Liver (tissue), 9 donors: Measurements from ENCODE around the gene SORCS2. TPM values are rescaled to one million over a fixed set of nuclear protein-coding genes. Genes with fewer than 3 reads are reported as not detected.

Experiments used
- DNase-seq: peaks from one replicate; pipeline ENCODE4 v3.0.0-alpha.2; 2017; ENCODE audit warnings: low spot score
- H3K27ac ChIP-seq, 2 donors: one replicate each; pipeline ENCODE4 v1.7.0; 2013; ENCODE audit warnings: inconsistent platforms in 2 of 2, low read length in 2 of 2, control low read depth in 1 of 2, low read depth in 1 of 2, mild to moderate bottlenecking in 1 of 2
- H3K27me3 ChIP-seq, 4 donors: one replicate each; pipeline versions ENCODE4 v1.6.1 to v1.7.0; 2013; ENCODE audit warnings: low read length in 3 of 4, inconsistent platforms in 1 of 4, mild to moderate bottlenecking in 1 of 4, moderate library complexity in 1 of 4; ENCODE audit not compliant: control insufficient read depth in 4 of 4, insufficient read depth in 4 of 4
- H3K36me3 ChIP-seq, 4 donors: one replicate each; pipeline versions ENCODE4 v1.6.1 to v1.7.0; 2013; ENCODE audit warnings: low read length in 3 of 4, mild to moderate bottlenecking in 3 of 4, low read depth in 1 of 4, moderate library complexity in 1 of 4; ENCODE audit not compliant: control insufficient read depth in 4 of 4, insufficient read depth in 3 of 4
- H3K4me1 ChIP-seq, 4 donors: one replicate each; pipeline versions ENCODE4 v1.6.1 to v1.7.0; 2013; ENCODE audit warnings: low read length in 3 of 4, mild to moderate bottlenecking in 3 of 4, moderate library complexity in 1 of 4; ENCODE audit not compliant: control insufficient read depth in 4 of 4, insufficient read depth in 4 of 4
- H3K4me3 ChIP-seq, 3 donors: one replicate each; pipeline versions ENCODE4 v1.6.1 to v1.7.0; 2013; ENCODE audit warnings: low read length in 3 of 3, control low read depth in 1 of 3, low read depth in 1 of 3, mild to moderate bottlenecking in 1 of 3
- H3K9ac ChIP-seq, 2 donors: one replicate each; pipeline ENCODE4 v1.7.0; 2013; ENCODE audit warnings: low read length in 2 of 2, mild to moderate bottlenecking in 2 of 2, moderate library complexity in 2 of 2, control low read depth in 1 of 2, low read depth in 1 of 2
- H3K9me3 ChIP-seq, 4 donors: one replicate each; pipeline versions ENCODE4 v1.6.1 to v1.7.0; 2013; ENCODE audit warnings: low read length in 3 of 4; ENCODE audit not compliant: control insufficient read depth in 4 of 4
- ATF3 ChIP-seq: IDR thresholded peaks from 2 replicates; pipeline ENCODE4 v1.6.1; 2016; ENCODE audit warnings: antibody characterized with exemption
- CTCF ChIP-seq: fragments of 150-350 bp; IDR thresholded peaks from 2 replicates; pipeline ENCODE4 v1.5.1; 2017; ENCODE audit warnings: improper control_type of control experiment, low read depth, low read length; ENCODE audit not compliant: missing input control
- FOXA1 ChIP-seq: IDR thresholded peaks from 2 replicates; pipeline ENCODE4 v1.6.1; 2016; ENCODE audit warnings: antibody characterized with exemption
- FOXA2 ChIP-seq: IDR thresholded peaks from 2 replicates; pipeline ENCODE4 v1.6.1; 2016; ENCODE audit warnings: antibody characterized with exemption
- GABPA ChIP-seq, 2 donors: IDR thresholded peaks in 1 of 2; conservative IDR thresholded peaks in 1 of 2; 2 replicates each; pipeline ENCODE4 v1.6.1; 2016; ENCODE audit warnings: antibody characterized with exemption in 2 of 2, mild to moderate bottlenecking in 1 of 2, moderate library complexity in 1 of 2
- HNF4G ChIP-seq: IDR thresholded peaks from 2 replicates; pipeline ENCODE4 v1.6.1; 2016; ENCODE audit warnings: antibody characterized with exemption
- JUND ChIP-seq, 2 donors: IDR thresholded peaks; 2 replicates each; pipeline ENCODE4 v1.6.1; 2016; ENCODE audit warnings: antibody characterized with exemption in 2 of 2
- MAX ChIP-seq: IDR thresholded peaks from 2 replicates; pipeline ENCODE4 v1.6.1; 2016; ENCODE audit warnings: antibody characterized with exemption
- NR2F2 ChIP-seq: IDR thresholded peaks from 2 replicates; pipeline ENCODE4 v1.6.1; 2016; ENCODE audit warnings: antibody characterized with exemption
- RAD21 ChIP-seq, 2 donors: IDR thresholded peaks; 2 replicates each; pipeline ENCODE4 v1.6.1; 2016; ENCODE audit warnings: antibody characterized with exemption in 2 of 2, mild to moderate bottlenecking in 2 of 2
- REST ChIP-seq: IDR thresholded peaks from 2 replicates; pipeline ENCODE4 v1.6.1; 2016; ENCODE audit warnings: antibody characterized with exemption, mild to moderate bottlenecking
- RXRA ChIP-seq, 2 donors: IDR thresholded peaks; 2 replicates each; pipeline ENCODE4 v1.6.1; 2017 to 2018; ENCODE audit warnings: antibody characterized with exemption in 2 of 2, mild to moderate bottlenecking in 1 of 2
- TAF1 ChIP-seq: conservative IDR thresholded peaks from 2 replicates; pipeline ENCODE4 v1.6.1; 2016; ENCODE audit warnings: antibody characterized with exemption, mild to moderate bottlenecking
- YY1 ChIP-seq: IDR thresholded peaks from 2 replicates; pipeline ENCODE4 v1.6.1; 2016; ENCODE audit warnings: antibody characterized with exemption, mild to moderate bottlenecking
- ZBTB33 ChIP-seq: IDR thresholded peaks from 2 replicates; pipeline ENCODE4 v1.6.1; 2016; ENCODE audit warnings: antibody characterized with exemption
- WGBS: extraction: QIAGEN DNeasy Blood & Tissue Kit; methylation state at CpG from one replicate; pipeline ENCODE4 v1.1.7; 2013; 5-methylcytosine and 5-hydroxymethylcytosine counted together
- polyA plus RNA-seq, 2 donors: library from polyadenylated mRNA; stranded (reverse) in 1 of 2; unstranded in 1 of 2; fragments of 200-250 nt in 1 of 2; fragments of >200 nt in 1 of 2; fragmentation: Nextera tagmentation in 1 of 2; extraction: Ambion mirVana in 1 of 2; gene quantifications; one replicate each; pipeline versions ENCODE4 v1.2.1 to v1.2.3, GENCODE V29; 2013 to 2015
- total RNA-seq, 2 donors: library from RNA; depleted of rRNA; stranded (reverse); fragments of >200 nt; gene quantifications; one replicate each; pipeline ENCODE4 v1.2.3, GENCODE V29; 2014
- donor health status: healthy.
- donor health status: healthy.
- donor health status: healthy.
- donor health status: healthy.
- donor health status: healthy.

SORCS2 gene
- total and polyA plus RNA-seq, 4 donors = 0.10 to 1.4 (median 0.92) TPM

GRCh38 chr4:7457201-7458065 lies 265.1 kb downstream of the SORCS2 start:
- Histone ChIP-seq H3K4me3 (no peak overlapping the region), H3K9me3 (no peaks in the 10 kb centered on the region), H3K4me1 (peaks cover 0 to 9% (median 4%) of the 10 kb centered on the region in 4 donors), H3K9ac (no peak overlapping the region), H3K27ac (no peak overlapping the region), H3K36me3 (no peaks in the 10 kb centered on the region), H3K27me3 (no peaks in the 10 kb centered on the region)
- TF ChIP-seq ATF3 (no peak), NR2F2 (no peak), TAF1 (no peak), RXRA (IDR thresholded peaks at IDR 0.05) (no peak), MAX (no peak), REST (no peak), HNF4G (no peak), GABPA (IDR thresholded peaks at IDR 0.05 in 1 of 2, conservative IDR thresholded peaks at IDR 0.05 in 1 of 2) (no peak), ZBTB33 (no peak), RAD21 (IDR thresholded peaks at IDR 0.05) (no peak), FOXA2 (no peak)
- WGBS = 91% methylated on average over 16 of the region's 16 CpGs
- no peak for DNase-seq

GRCh38 chr4:7458066-7458425 lies 265.7 kb downstream of the SORCS2 start:
- Histone ChIP-seq H3K4me3 (no peak overlapping the region), H3K36me3 (no peaks in the 10 kb centered on the region), H3K9ac (no peak overlapping the region), H3K27ac (no peak overlapping the region), H3K9me3 (no peaks in the 10 kb centered on the region), H3K4me1 (peaks cover 0 to 15% (median 7%) of the 10 kb centered on the region in 4 donors), H3K27me3 (no peaks in the 10 kb centered on the region)
- 90% methylated on average over 9 of the region's 9 CpGs for WGBS
- DNase-seq = no peak
- TF ChIP-seq MAX (no peak), HNF4G (no peak), RXRA (IDR thresholded peaks at IDR 0.05) (no peak), NR2F2 (no peak), FOXA2 (no peak), CTCF (no peak), REST (no peak), YY1 (no peak), FOXA1 (no peak), JUND (IDR thresholded peaks at IDR 0.05) (no peak), ATF3 (no peak), ZBTB33 (no peak), TAF1 (no peak)
